Measurements from ENCODE around the gene ADAM23.

ADAM23 gene

DNA sequence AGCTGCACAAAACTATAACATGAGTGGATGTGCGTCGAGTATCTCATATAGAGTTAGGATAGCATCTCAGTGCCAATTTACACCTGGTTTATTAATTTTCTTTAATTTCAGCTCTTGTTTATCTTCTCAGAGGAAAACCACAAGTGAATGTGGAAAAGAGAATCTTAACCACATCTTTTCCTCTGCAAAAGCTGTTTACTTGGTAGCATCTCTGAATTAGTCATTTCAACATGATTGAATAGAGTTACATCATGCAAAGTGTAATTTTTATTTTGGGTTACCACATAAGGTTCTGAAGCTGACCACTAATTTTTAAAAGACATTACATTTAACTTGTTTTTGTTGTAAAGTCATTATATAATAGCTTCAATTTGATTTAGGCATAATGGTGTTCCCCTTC is 115.2 kb downstream of the ADAM23 start:
- TF ChIP-seq, protein P1, sequence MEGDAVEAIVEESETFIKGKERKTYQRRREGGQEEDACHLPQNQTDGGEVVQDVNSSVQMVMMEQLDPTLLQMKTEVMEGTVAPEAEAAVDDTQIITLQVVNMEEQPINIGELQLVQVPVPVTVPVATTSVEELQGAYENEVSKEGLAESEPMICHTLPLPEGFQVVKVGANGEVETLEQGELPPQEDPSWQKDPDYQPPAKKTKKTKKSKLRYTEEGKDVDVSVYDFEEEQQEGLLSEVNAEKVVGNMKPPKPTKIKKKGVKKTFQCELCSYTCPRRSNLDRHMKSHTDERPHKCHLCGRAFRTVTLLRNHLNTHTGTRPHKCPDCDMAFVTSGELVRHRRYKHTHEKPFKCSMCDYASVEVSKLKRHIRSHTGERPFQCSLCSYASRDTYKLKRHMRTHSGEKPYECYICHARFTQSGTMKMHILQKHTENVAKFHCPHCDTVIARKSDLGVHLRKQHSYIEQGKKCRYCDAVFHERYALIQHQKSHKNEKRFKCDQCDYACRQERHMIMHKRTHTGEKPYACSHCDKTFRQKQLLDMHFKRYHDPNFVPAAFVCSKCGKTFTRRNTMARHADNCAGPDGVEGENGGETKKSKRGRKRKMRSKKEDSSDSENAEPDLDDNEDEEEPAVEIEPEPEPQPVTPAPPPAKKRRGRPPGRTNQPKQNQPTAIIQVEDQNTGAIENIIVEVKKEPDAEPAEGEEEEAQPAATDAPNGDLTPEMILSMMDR (IDR thresholded peaks at IDR 0.05; ENCODE audit: low read depth, low read length): no peak
- DNase-seq: no peak
- Histone ChIP-seq H3K27me3 (ENCODE audit: insufficient read depth, low read depth, severe bottlenecking) (no peaks in the 10 kb centered on the region), H3K27ac (no peak overlapping the region), H3K36me3 (no peaks in the 10 kb centered on the region), H3K9me3 (ENCODE audit: severe bottlenecking) (no peaks in the 10 kb centered on the region), H3K4me3 (ENCODE audit: low read depth, low read length) (no peak overlapping the region)

DNA sequence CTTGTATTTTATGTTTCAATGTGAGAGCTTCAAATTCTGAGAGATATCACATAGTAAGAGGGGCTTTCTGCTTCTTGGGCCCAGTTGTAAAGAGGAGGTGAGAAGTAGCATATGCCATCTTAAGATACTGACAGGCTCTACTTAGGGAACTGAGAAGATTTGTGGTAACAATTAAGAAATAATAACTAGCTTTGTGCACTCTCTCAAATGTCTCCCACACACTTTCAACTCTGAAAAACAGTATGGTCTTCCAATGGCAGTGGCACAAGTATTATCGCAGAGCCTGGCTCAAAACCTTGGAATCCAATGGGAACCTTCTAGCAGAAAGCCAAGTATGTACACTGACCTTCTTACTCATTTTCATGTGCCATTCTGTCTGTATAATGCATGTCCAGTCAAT is 118.6 kb downstream of the ADAM23 start:
- no peaks in the 10 kb centered on the region for H3K27me3 ChIP-seq (ENCODE audit: insufficient read depth, low read depth, severe bottlenecking)
- no peak for DNase-seq
- H3K4me3 ChIP-seq (ENCODE audit: low read depth, low read length): no peak overlapping the region
- no peak overlapping the region for H3K27ac ChIP-seq
- no peaks in the 10 kb centered on the region for H3K36me3 ChIP-seq
- TF ChIP-seq, protein P1 (IDR thresholded peaks at IDR 0.05; ENCODE audit: low read depth, low read length): no peak
- no peaks in the 10 kb centered on the region for H3K9me3 ChIP-seq (ENCODE audit: severe bottlenecking)

DNA sequence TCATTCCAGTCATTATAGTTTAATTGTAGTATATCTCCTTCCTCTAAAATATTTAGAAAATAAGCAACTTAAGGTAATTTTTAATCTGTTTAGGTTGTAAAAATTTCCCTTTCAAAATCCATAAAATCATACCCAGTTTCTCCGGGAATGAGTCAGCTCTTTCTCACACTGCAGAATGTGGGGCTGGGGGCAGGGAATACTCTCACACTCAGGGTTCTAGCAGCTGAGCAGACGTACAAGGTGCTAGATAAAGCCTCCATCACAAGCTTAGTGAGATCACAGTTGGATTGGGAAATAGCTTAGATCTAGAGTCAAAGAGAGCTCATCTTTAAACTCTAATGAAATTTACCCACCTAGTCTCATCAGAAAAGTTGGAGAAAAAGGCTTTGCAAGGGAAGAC is 119.0 kb downstream of the ADAM23 start:
- DNase-seq: no peak
- H3K36me3 ChIP-seq: no peaks in the 10 kb centered on the region
- H3K27ac ChIP-seq: no peak overlapping the region
- no peak overlapping the region for H3K4me3 ChIP-seq (ENCODE audit: low read depth, low read length)
- TF ChIP-seq, protein P1 (IDR thresholded peaks at IDR 0.05; ENCODE audit: low read depth, low read length): no peak
- no peaks in the 10 kb centered on the region for H3K27me3 ChIP-seq (ENCODE audit: insufficient read depth, low read depth, severe bottlenecking)
- H3K9me3 ChIP-seq (ENCODE audit: severe bottlenecking): no peaks in the 10 kb centered on the region

DNA sequence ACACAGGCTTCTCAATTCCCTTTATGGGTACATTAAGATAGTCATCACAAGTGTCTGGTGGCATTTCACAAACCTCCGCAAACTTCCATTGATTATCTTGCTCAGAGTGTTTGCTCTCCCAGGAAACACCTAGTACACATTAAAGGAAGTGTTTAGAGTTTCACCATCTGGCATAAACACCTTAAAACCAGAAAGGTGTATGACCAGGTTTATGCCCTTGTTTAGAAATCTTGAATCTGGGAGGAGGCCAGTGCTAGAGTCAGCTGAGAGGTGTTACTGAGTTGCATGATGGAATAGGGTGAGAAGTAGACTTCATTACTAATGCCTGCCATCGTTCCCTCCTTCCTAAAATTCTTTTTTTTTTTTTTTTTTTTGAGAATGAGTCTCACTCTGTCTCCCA is 120.0 kb downstream of the ADAM23 start:
- DNase-seq: no peak
- no peaks in the 10 kb centered on the region for H3K36me3 ChIP-seq
- H3K4me3 ChIP-seq (ENCODE audit: low read depth, low read length): no peak overlapping the region
- H3K27ac ChIP-seq: no peak overlapping the region
- H3K9me3 ChIP-seq (ENCODE audit: severe bottlenecking): no peaks in the 10 kb centered on the region
- no peaks in the 10 kb centered on the region for H3K27me3 ChIP-seq (ENCODE audit: insufficient read depth, low read depth, severe bottlenecking)
- TF ChIP-seq, protein P1 (IDR thresholded peaks at IDR 0.05; ENCODE audit: low read depth, low read length): no peak

DNA sequence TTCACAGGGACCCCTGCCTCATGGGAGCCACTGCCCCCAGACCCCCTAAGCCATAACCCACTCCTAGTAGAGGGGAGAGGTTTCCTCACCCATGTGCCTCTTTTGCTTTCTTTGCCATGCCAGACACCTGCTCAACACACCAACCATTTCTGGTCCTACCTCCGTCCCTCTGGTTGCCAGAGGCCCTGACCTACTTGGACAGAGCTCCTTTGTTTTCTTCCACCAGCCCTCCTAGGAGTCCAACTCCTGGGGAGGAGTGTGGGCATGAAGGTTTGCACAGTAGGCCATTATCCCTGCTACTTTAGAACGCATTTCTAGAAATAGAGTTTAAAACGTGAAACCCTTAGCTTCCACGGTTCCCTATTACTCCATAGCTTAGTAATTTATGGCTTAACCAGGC is 122.3 kb downstream of the ADAM23 start:
- H3K4me3 ChIP-seq (ENCODE audit: low read depth, low read length): no peak overlapping the region
- H3K27ac ChIP-seq: no peak overlapping the region
- TF ChIP-seq, protein P1 (IDR thresholded peaks at IDR 0.05; ENCODE audit: low read depth, low read length): no peak
- H3K9me3 ChIP-seq (ENCODE audit: severe bottlenecking): no peaks in the 10 kb centered on the region
- DNase-seq: no peak
- no peaks in the 10 kb centered on the region for H3K27me3 ChIP-seq (ENCODE audit: insufficient read depth, low read depth, severe bottlenecking)
- H3K36me3 ChIP-seq: no peaks in the 10 kb centered on the region

DNA sequence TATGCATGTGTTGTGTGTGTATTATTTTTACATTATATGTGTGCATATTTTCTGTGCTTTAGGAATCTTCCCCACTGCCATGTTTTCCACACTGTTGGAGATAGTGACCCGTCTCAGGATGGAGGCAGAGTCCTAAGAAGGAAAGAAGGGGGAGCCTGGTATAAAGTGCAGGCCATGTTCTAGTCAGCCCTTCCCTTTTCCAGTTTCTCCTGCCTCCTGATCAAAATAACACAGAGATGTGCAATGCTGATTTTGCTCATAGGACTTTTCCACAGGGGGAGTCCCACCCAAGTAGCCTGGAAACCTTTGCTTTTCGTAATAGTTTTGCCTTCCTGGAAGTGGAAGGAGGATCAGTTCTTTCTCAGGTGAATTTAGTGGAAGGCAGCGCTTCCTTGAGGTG is 126.1 kb downstream of the ADAM23 start:
- no peak overlapping the region for H3K4me3 ChIP-seq (ENCODE audit: low read depth, low read length)
- H3K36me3 ChIP-seq: no peaks in the 10 kb centered on the region
- TF ChIP-seq, protein P1 (IDR thresholded peaks at IDR 0.05; ENCODE audit: low read depth, low read length): no peak
- no peaks in the 10 kb centered on the region for H3K27me3 ChIP-seq (ENCODE audit: insufficient read depth, low read depth, severe bottlenecking)
- no peak for DNase-seq
- no peaks in the 10 kb centered on the region for H3K9me3 ChIP-seq (ENCODE audit: severe bottlenecking)
- no peak overlapping the region for H3K27ac ChIP-seq
